Left renal pelvis (tissue), 4 donors: ENCODE results near the gene ENKUR. TPM values are rescaled to one million over a fixed set of nuclear protein-coding genes. Genes with fewer than 3 reads are reported as not detected.
"Not testable (repeated sequence)": the region's sequence is repeated elsewhere in the genome, so short reads cannot be mapped to it uniquely, and the experiment has no call there.

Experiments
- DNase-seq, 4 donors: peaks; one replicate each; pipeline ENCODE4 v3.0.0-alpha.2; 2013; ENCODE audit warnings: low read depth in 4 of 4, low spot score in 3 of 4
- polyA plus RNA-seq, 4 donors: library from polyadenylated mRNA; unstranded; fragments of 120-200 nt; gene quantifications; one replicate each; pipeline ENCODE4 v1.2.1, GENCODE V29; 2013; ENCODE audit not compliant: insufficient read length in 4 of 4

The ENKUR gene
- polyA plus RNA-seq, 4 donors: 1.5 to 4.7 (median 4.2) TPM

DNA sequence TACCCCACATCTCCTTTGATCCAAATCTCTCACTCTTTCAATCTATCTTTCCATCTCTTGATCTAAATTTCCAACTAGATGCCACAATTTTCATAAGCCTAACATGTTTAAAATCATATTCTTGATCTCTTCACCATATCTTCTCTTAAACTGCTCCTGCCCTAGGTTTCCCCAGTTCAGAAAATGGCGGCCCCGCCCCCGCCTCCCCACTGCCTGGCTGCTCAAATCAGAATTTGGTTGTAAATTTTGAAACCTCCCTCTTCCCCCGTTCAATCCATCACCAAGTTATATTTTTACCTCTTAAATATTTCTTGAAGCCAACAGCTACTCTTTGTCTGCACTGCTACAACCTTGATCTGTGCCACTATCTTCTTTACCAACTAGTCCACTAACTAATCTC is 36.3 kb downstream of the ENKUR start:
- no peak for DNase-seq

DNA sequence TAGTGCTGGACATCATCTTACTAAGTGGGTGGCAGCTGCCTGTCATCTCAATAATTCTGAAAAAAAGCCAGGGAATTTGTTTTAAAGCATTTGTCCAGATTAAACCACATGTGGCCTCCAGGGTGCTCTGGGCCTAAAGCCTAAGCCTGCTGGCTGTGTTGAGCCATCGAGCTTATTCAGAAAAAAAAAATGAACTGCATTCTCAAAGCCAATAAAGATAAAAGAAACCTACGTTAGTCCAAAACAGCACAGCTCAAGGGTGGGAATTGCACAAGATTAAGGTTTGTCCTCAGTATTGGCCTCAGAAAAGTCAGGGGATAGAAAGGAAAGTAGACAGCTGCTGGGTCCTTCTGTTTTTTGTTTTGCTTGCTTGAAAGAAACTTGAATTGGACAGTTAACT is 41.0 kb downstream of the ENKUR start:
- no peak for DNase-seq

DNA sequence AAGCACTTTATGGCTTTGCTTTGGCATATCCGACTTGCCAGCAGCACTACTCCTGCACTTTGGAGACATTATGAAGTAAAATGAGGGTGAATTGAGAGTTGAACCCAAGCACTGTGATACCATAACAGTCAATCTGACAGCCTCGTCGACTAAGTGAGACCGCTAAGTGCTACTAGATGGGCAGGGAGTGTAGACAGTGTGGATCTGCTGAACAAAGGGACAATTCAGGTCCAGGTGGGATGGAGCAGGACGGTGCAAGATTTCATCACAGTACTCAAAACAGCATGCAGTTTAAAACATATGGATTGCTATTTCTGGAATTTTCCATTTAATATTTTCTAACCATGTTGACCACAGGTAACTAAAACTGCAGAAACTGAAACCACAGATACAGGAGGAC is 42.8 kb downstream of the ENKUR start:
- DNase-seq: no peak

DNA sequence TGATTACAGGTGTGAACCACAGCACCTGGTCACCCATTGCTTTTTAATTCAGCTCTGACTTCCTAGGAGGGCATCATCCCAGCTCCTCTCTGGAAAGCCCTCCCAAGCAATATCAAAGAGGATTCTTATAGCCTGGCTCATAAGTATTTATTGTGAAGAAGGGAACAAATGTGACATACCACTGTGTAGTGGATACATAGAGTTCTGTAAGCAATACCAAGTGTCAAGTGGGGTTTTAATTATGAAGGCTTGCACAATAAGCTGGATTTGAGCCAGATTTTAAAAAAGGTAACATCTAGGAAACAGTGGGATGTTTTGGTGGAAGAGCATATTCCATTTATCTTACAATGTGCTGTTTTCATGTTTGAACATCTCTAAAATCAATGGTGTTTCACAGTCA is 44.6 kb downstream of the ENKUR start:
- DNase-seq: no peak

DNA sequence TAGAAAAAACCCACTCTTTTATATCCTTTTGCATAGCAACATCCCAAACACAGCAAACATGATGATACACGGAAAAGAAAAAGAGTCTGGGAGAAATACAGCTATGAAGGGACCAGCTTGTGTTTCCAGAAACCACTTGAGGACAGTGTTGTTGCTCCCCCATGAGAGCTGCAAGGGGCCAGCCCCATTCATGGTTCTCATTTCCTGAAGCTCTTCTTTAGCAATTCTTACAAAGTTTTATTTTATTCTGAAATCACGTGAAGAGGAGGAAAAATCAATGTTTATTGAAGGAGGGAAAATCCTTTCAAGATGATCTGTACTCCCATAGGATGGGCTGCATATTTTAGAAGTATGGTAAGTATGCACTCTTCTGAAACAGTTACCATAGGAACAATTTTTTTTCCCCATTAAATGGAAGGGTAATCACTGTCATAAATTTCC is 46.1 kb downstream of the ENKUR start:
- DNase-seq: no peak

DNA sequence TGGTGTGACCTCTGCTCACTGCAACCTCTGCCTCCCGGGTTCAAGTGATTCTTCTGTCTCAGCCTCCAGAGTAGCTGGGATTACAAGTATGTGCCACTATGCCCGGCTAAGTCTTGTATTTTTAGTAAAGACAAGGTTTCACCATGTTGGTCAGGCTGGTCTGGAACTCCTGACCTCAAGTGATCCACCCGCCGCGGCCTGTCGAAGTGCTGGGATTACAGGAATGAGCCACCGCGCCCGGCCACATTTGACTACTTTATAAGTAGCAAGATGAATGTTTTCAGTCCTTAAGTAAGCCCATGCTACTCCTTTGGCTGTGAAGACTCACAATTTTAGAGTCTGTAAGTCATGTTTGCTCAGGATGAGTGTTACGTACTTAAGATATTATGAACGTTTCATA is 47.0 kb downstream of the ENKUR start:
- DNase-seq: not testable (repeated sequence)

DNA sequence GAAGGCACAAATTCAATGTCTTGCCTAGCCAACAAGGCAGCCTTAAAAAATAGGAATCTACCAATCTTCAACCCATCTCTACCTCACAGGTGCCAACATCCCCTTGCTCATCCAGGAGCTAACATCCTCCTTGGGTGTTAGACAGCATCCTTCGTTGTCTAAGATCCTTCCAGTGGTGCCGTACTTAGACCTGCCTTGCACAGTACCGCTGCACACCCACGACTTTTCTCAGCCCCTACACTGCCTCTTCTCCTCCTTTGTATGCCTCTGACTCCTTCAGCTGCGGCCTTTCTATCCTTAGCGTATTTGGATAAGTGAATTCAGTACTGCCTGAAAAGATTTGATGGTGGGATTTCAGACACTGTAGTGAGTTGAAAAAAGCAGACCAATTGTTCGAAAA is 47.6 kb downstream of the ENKUR start:
- no peak for DNase-seq

DNA sequence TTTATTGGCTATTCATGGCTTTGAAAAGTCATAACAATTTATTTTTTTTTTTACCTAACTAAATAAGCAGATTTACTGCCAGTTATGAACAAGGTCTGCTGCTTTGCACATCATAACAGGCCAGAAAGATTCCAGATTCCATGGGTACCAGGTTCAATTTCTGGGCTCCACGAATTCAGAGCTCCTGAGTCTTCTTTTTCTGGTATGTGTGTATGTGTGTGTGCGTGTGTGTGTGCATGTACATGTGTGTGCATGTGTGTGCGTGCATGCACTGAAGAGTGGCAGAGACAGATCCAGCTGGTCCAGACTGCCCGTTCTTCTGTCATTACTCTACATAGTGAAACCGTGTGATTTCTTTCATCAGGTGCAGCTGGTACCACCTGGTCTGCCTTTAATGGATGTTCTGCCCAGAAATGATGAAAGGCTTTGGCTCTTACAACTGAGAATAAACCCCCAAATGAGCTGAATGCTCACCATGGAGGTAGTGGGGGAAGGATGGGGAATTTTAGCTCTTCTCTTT is 48.9 kb downstream of the ENKUR start:
- no peak for DNase-seq

DNA sequence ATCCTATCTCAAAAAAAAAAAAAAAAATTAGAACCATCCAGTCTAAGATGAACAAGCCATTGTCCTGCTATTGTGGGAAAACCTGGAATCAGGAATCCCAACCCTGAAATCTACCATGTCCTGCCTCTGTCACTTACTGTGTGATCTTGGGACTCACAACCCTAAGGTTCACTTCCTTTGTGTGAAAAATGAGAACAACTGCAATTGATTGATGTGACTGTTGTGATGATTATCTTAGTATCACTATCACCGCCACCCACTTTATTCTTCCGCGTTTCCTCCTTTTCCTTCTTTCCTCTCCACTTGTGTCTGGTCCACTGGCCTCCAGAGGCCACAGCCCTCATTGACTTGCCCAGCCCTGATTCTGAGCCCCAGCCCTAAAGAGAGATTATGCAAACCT is 50.9 kb downstream of the ENKUR start:
- DNase-seq: no peak

DNA sequence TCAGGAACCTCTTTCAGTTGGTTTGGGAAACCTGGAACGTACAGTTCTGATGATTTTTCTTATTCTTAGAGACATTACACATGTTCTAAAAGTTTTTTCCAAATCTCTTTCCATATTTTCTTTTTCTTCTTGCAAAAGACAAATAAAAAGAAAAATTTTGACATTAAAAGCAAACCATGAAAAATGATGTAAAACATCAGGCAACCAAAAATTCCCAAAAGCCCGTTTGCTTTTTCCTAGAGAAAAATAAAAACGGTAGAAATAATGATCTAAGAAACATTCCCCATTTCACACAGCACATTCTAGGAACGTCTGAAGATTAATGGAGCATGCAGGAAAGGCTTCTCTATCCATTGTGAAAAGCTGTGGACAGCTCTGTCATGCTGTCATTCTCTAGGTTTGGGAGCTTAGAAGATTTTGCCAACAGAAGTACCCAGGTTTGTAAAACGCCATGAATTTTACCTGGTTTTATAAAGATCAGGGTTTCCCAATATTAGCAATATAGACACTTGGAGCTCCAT is 52.4 kb downstream of the ENKUR start:
- DNase-seq: no peak

DNA sequence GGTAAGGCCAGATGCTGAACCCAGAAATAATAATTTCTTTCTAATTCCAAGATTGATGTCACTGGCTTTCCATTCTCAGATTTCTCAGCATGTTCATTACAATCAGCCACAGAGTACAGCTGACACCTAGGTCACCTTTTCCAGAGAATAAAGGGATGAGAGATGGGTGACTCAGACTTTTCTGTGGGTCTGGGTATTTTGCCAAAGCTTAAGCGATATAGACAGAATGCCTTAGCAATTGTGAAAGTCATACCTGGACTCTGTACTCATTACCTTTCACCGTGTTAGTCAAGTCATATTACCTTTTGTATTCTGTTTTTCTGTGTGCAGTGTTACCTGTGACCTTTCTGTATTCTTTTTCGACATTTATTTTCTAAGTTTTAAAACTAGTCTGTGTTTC is 53.0 kb downstream of the ENKUR start:
- DNase-seq: no peak

DNA sequence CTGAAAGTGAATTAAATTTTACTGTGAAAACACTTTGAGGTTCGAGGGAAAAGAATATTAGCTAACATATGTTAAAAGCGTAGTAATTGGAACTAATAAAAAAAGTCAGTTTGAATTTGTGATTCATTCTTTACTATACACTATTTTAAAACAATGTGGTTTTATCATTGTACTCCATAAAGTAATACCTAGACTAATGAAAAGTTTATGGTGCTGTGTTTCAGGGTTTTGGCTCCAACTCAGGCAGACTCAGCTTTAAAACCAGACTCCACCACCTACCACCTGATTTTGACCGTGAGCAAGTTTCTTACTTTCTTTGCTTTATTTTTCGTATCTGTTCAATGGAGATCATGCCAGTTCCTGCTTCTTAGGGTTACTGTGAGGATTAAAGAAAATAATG is 54.4 kb downstream of the ENKUR start:
- DNase-seq: no peak

DNA sequence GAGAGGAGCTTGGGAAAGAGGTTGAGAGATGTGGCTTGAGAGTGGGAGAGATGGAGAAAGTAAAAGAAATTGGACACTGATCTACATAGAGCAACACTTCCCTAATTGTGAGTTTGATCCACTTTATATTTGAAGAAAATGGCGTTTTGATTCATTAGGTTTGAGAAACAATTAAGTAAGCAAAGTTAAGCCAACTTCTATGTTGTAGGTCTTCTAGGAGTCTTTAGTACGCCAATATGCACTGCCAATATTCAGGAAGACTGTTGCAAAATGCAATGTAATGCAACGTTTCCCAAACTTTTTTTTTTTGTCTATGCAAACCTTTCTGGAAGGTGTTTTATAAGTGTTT is 56.6 kb downstream of the ENKUR start:
- no peak for DNase-seq

DNA sequence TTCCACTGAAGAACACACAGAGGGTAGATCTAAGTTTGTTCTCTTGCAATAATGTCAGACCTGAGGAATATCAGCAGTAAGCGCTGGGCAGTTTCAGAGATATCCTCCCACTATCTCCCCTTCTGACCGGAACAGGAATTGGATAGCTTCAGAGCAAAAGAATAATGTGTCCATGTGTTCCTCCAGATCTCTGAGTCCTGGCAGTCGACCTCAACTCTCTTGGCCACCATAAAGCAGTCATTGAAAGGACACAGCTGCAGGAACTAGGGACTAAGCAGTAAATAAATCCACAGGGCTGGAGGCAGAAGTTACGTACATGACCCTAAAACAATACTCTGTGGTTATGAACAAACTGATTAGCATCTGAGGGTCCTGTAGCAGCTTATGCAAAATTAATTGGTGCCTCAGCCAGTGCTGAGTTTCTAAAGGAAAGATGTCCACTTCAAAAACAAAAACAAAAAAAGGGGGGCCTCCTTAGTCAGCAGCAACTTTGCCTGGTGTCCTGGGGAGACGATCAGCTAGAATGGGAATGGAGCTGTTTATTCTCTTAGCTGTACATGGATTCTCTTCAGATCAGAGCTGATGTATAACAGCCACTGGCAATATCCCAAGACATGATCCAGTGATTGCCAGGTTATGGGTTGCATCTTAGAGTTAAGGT is 57.1 kb downstream of the ENKUR start:
- DNase-seq: peak; percentile 58 to 78 (median 74)

DNA sequence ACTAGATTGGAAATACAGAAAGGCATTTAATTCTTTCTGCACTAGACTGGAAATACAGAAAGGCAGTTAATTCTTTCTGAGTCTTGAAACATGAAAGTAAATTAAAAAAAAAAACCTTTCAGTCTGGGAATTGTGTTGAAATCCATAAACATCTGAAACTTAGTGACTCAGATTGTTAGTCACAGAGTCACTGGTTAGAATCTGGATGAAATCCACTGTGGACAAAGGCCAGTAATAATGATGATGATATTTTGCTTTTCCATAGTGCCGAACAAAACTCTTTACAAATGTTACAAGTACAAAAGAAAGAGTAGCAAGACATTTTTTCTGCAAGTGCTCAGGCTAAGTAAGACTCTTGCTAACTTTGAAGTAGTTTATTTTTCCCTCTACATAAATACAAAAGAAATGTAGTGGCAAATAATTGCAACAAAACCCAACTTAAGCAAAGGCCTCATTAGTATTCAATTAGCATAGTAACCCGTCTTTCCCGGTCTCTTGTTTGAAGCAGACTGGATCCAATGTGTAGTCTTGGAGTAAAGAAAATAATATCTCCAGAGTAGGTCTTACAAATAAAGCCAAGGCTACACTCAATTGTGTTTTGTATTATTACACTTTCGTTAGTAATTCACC is 57.8 kb downstream of the ENKUR start:
- DNase-seq: no peak

DNA sequence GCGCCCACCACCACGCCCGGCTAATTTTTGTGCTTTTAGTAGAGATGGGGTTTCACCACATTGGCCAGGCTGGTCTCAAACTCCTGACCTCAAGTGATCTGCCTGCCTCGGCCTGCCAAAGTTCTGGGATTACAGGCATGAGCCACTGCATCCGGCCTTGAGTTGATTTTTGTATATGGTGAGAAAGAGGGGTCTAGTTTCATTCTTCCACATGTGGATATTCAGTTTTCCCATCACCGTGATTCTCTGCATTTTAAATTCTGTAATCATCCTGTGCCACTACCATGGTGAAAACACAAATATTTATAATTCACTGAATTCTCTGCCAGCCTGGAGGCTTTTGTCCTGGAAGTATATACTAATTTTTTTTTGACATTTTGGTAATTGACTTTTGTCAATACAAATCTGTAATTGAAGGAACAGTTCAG is 58.3 kb downstream of the ENKUR start:
- DNase-seq: not testable (repeated sequence)

DNA sequence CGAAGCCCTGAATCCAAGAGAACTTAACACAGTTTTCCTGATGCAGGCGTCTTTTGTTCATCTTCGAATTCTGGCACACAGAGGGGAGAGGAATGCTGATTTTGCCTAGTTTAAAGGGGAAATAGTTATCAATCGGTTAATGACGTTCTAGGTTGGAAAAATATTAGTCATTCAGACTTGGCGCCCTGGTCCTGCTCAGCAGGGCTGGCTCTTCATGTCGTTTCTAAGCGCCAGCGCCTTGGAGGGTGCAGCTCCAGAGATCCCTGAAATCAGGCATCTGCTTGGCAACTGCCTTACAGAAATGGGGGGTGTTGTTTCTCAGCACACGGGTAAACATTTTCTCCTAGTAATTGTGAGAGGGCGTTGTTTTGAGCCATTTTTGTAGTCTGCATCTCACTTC is 62.3 kb downstream of the ENKUR start:
- no peak for DNase-seq

DNA sequence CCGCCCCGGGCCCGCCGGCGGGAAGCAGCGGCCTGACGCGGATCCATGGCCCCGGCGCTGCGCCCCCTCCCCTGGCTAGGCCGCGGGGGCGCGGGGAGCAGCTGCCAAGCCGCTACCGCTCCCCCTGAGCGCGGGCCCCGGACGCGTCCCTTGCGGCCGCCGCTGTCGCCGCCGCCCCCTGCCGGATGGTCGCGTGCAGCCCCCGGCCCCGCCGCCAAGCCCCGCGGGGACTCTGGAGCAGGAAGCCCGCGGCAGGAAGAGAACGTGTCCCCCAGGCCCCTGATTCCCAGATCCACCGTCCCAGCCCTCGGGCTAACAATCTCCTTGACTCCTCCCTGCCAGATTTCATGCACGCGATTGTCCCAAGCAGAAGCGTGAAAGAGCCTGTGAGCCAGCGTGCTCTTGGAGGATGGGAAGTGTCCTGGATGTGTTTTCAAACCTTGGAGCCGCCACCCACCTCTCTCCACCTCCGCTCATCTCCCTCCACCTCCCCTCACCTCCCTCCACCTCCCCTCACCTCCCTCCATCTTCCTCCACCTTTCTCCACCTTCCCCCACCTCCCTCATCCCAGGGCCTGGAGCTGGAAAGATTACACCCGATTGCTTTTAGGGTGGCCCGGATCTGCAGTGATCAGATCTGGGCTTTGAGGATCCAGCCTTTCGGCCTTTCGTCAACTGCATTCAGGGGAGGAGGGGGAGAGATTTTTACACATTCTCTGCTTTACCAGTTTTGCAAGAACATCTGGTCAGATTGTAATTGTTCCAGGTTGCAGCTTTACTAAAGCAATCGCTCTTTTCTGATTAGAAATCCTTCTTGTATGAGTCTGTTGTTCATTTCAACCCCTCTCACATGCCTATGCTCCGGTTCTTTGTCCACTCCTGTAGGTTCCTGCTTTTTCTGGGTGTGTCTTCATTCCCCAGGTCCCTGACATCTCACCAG is 63.0 kb downstream of the ENKUR start:
- DNase-seq: peak in 2 of 4 donors; percentile 29 to 50

DNA sequence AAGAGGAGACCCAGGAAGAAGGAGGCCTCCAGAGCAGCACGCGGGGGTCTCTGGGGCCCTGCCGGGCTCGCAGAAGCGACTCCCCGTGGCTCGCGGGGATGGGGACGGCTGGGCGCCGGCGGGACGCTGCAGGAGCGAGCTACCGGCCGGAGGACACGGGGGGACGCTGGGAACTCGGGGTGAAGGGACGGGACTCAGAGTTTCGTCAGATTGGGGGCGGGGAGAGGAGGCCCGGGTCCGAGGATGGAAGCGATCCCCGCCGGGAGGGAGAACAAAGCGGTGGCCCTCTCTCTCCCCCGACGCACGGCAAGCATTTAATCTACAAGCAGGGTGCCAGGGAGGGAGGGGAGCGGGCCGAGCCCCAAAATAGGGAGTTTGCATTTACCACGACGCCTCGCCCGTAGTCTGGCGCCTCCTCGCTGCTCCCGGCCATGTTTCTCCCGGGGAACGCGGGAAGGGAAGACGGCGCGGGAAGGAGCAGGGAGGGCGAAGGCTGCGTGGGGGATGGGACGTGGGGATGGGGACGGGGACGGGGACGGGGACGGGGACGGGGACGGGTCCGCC is 63.7 kb downstream of the ENKUR start, which contains the start of gene PRTFDC1:
PRTFDC1 (minus strand) TSS at position 464 of the 564 bp plus-strand sequence; CDS start at position 433, 31 bp downstream.
- DNase-seq: peak in 2 of 4 donors; percentile 40 to 50
